ENCODE data around the gene TATDN3. TPM values are rescaled to one million over a fixed set of nuclear protein-coding genes. Genes with fewer than 3 reads are reported as not detected.

The TATDN3 gene
- total and polyA plus RNA-seq, 2 of the 8 experiments (the other 6 are each of a cell fraction or from before 2014, with no cell fraction given), result 6.9 to 19.4 TPM

DNA sequence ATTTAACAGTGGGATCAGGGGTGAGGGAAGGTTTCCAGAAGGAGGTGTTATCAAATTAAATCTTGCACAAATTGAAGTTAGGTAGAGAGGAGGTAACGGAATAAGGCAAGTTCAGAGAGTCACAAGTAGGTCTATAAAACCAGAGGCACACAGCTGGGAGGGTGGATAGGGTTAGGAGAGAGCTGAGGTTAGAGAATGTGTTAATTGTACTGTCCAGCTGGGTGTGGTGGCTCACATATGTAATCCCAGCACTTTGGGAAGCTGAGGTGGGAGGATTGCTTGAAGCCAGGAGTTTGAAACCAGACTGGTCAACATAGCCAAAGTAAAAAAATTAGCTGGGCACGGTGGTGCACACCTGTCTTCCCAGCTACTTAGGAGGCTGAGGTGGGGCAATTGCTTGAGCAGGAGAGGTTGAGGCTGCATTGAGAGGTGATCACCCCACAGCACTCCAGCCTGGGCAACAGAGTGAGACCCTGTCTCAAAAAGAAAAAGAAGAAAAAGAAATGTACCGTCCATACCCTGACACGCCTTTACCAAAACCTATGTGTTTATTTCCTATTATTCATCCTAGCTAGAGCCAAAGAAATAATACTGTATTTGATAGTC lies 35.6 kb downstream of the TATDN3 start (continued):
- TF ChIP-seq, protein P1, sequence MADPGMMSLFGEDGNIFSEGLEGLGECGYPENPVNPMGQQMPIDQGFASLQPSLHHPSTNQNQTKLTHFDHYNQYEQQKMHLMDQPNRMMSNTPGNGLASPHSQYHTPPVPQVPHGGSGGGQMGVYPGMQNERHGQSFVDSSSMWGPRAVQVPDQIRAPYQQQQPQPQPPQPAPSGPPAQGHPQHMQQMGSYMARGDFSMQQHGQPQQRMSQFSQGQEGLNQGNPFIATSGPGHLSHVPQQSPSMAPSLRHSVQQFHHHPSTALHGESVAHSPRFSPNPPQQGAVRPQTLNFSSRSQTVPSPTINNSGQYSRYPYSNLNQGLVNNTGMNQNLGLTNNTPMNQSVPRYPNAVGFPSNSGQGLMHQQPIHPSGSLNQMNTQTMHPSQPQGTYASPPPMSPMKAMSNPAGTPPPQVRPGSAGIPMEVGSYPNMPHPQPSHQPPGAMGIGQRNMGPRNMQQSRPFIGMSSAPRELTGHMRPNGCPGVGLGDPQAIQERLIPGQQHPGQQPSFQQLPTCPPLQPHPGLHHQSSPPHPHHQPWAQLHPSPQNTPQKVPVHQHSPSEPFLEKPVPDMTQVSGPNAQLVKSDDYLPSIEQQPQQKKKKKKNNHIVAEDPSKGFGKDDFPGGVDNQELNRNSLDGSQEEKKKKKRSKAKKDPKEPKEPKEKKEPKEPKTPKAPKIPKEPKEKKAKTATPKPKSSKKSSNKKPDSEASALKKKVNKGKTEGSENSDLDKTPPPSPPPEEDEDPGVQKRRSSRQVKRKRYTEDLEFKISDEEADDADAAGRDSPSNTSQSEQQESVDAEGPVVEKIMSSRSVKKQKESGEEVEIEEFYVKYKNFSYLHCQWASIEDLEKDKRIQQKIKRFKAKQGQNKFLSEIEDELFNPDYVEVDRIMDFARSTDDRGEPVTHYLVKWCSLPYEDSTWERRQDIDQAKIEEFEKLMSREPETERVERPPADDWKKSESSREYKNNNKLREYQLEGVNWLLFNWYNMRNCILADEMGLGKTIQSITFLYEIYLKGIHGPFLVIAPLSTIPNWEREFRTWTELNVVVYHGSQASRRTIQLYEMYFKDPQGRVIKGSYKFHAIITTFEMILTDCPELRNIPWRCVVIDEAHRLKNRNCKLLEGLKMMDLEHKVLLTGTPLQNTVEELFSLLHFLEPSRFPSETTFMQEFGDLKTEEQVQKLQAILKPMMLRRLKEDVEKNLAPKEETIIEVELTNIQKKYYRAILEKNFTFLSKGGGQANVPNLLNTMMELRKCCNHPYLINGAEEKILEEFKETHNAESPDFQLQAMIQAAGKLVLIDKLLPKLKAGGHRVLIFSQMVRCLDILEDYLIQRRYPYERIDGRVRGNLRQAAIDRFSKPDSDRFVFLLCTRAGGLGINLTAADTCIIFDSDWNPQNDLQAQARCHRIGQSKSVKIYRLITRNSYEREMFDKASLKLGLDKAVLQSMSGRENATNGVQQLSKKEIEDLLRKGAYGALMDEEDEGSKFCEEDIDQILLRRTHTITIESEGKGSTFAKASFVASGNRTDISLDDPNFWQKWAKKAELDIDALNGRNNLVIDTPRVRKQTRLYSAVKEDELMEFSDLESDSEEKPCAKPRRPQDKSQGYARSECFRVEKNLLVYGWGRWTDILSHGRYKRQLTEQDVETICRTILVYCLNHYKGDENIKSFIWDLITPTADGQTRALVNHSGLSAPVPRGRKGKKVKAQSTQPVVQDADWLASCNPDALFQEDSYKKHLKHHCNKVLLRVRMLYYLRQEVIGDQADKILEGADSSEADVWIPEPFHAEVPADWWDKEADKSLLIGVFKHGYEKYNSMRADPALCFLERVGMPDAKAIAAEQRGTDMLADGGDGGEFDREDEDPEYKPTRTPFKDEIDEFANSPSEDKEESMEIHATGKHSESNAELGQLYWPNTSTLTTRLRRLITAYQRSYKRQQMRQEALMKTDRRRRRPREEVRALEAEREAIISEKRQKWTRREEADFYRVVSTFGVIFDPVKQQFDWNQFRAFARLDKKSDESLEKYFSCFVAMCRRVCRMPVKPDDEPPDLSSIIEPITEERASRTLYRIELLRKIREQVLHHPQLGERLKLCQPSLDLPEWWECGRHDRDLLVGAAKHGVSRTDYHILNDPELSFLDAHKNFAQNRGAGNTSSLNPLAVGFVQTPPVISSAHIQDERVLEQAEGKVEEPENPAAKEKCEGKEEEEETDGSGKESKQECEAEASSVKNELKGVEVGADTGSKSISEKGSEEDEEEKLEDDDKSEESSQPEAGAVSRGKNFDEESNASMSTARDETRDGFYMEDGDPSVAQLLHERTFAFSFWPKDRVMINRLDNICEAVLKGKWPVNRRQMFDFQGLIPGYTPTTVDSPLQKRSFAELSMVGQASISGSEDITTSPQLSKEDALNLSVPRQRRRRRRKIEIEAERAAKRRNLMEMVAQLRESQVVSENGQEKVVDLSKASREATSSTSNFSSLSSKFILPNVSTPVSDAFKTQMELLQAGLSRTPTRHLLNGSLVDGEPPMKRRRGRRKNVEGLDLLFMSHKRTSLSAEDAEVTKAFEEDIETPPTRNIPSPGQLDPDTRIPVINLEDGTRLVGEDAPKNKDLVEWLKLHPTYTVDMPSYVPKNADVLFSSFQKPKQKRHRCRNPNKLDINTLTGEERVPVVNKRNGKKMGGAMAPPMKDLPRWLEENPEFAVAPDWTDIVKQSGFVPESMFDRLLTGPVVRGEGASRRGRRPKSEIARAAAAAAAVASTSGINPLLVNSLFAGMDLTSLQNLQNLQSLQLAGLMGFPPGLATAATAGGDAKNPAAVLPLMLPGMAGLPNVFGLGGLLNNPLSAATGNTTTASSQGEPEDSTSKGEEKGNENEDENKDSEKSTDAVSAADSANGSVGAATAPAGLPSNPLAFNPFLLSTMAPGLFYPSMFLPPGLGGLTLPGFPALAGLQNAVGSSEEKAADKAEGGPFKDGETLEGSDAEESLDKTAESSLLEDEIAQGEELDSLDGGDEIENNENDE (IDR thresholded peaks at IDR 0.05; ENCODE audit: insufficient replicate concordance, low read length), result no peak
- TF ChIP-seq RNF2 (IDR thresholded peaks at IDR 0.05; ENCODE audit: borderline replicate concordance, low read depth, low read length, missing control alignments, poor library complexity, severe bottlenecking), result no peak
- no peak for TF ChIP-seq EGR1 (IDR thresholded peaks at IDR 0.05; ENCODE audit: borderline replicate concordance, low read depth, low read length)
- TF ChIP-seq CREB1 (IDR thresholded peaks at IDR 0.05), result no peak
- TF ChIP-seq JUND (IDR thresholded peaks at IDR 0.05; ENCODE audit: low read length), result no peak
